ENCODE measurements around the gene LDHA.
"Not testable (repeated sequence)": the region's sequence is repeated elsewhere in the genome, so short reads cannot be mapped to it uniquely, and the experiment has no call there.

DNA sequence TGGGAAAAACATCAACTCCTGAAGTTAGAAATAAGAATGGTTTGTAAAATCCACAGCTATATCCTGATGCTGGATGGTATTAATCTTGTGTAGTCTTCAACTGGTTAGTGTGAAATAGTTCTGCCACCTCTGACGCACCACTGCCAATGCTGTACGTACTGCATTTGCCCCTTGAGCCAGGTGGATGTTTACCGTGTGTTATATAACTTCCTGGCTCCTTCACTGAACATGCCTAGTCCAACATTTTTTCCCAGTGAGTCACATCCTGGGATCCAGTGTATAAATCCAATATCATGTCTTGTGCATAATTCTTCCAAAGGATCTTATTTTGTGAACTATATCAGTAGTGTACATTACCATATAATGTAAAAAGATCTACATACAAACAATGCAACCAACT, 13.0 kb downstream of the LDHA start:
- TF ChIP-seq, protein P1, sequence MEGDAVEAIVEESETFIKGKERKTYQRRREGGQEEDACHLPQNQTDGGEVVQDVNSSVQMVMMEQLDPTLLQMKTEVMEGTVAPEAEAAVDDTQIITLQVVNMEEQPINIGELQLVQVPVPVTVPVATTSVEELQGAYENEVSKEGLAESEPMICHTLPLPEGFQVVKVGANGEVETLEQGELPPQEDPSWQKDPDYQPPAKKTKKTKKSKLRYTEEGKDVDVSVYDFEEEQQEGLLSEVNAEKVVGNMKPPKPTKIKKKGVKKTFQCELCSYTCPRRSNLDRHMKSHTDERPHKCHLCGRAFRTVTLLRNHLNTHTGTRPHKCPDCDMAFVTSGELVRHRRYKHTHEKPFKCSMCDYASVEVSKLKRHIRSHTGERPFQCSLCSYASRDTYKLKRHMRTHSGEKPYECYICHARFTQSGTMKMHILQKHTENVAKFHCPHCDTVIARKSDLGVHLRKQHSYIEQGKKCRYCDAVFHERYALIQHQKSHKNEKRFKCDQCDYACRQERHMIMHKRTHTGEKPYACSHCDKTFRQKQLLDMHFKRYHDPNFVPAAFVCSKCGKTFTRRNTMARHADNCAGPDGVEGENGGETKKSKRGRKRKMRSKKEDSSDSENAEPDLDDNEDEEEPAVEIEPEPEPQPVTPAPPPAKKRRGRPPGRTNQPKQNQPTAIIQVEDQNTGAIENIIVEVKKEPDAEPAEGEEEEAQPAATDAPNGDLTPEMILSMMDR (IDR thresholded peaks at IDR 0.05 in 4 of 5, conservative IDR thresholded peaks at IDR 0.05 in 1 of 5): not testable (repeated sequence)
- TF ChIP-seq POLR2A (IDR thresholded peaks at IDR 0.05): not testable (repeated sequence)
